ENCODE results near the gene SEMA6B.

SEMA6B gene

DNA sequence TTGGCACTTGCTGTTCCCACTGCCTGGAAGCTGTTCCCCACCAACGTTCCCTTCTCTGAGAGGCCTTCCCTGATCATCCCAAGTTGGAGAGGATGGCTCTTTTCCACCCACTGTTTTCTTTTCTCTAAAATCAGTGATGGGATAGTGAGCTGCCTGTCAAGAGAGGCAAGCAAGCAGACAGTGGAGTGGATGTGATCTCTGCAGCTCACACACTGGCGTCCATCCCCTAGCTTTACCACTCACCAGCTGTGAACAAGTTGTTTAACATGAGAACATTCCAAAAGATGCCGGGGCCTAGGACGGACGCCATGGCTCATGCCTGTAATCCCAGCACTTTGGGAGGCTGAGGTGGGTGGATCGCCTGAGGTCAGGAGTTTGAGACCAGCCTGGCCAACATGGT lies 28.0 kb upstream of the SEMA6B start:
- no peak for DNase-seq (ENCODE audit: low read depth)

DNA sequence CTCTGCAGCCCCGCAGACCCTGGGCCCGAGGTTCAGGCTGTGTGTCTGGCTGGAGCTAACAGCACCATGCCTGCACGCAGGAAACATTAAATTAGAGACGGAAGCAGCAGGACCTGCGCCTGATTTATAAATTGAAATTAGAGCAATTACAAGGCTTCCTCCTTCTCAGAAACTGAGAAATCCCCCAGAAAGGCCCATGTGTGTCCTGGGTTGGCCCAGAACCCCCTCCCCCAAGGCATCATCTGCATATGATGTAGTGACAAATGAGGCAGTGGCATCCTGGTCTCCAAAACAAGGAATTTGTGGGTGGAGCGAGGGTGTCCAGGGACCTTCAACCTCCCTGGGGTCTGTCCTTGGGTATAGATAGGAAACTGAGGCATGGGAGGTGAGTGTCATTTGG lies 27.2 kb upstream of the SEMA6B start:
- DNase-seq (ENCODE audit: low read depth), result no peak

DNA sequence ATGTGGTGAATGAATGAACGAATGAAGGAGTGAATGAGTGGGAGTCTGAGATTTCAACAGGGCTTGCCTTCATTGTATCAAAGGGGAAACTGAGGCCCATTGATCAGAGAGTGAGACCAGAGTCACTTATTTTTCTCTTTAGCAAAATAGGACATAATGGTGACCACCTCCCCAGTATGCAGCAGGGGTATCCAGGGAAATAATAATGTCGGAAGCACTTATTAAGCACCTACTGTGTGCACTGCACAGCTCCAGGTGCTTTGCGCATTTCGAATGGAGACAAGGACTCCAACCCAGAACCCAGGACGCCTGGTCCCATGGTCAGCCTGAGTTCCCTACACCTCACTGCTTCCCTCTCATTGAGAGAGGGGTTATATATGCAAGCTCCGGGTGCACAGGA lies 26.8 kb upstream of the SEMA6B start:
- DNase-seq (ENCODE audit: low read depth), result no peak

DNA sequence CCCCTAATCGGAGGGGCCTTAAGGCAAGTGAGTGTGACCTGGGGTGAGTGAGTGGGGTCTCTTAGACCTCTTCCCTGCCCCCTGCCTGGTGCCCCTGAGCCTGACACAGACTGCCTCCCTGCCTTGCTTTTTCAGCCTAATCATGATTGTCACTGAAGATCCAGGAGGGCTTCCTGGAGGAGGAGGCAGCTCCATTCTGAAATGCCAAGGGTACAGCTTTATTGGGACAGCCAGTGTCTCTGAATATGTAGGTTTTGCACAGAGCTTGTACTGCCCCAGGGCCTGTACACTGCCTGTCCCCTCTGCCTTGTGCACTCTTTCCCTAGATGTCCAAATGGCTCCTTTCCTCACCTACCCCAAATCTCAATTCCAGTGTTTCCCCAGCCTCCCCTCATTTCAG lies 26.1 kb upstream of the SEMA6B start:
- no peak for DNase-seq (ENCODE audit: low read depth)

DNA sequence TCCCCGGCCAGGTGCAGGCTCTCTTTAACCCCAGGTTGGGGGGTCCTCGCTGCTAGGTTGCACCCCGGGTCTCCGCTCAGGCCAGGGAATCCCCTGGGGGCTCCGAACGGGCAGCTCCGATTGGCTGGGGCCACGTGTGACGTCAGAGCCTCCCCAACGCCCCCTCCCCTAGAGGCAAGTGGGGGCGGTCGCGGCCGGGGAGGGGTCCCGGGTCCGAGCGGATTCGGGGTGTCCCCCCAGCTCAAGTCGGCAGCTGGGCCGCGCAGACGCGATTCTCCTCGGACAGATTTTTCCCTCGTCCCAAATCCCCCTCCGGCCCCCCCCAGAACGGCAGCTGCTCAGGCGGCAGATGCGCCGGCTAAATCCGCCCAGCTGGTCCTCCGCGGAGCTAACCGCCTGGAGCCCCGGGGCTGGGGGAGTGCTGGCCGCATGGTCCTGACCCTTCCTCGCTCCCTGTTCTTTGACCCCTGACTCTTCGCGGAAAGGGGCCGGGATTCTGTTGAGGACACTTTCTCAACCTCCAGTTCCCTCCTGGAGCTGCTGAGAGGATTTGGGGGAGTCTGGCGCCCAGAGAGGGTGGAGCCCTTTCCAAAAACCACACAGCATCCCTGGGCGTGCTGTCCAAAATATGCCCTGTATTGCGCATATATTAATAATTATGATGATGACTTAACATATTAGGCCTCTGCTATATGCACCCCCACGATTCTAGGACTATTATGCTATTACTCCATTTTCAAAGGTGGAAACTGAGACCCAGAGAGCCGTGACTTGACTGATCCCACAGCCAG lies 25.4 kb upstream of the SEMA6B start:
- DNase-seq (ENCODE audit: low read depth), result no peak

DNA sequence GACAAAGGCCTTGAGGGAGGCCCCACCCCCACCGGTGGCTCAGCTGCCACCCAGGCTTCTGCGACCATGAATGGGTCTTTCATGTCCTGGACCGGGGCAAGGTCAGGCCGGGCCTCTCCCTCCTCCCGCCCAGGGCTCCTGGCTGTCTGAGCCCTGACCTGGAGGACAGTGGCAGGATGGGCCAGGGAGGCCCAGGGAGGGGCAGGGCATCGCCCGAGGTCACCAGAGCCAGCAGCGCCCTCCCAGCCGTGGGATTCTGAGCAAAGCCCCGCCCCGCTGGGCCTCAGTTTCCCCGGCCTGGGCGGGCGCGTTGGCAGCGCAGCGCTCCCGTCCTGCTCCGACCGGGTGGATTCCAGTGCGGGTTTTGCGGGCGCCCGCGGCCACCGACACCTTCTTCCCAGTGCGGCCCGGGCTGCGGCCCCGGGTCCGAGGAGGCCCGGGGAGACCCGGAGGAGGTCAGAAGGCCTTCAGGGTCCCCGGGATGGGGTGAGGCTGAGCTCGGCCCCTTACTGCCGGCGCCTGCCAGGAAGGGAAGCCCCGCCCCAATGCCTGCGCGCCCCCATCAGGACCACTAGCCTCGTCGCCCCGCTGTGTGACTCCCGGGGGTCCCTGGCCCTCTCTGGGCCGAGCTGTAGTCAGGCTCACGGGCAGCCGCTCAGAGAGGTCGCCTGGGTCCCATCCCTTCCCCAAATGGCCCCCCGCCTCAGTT lies 24.6 kb upstream of the SEMA6B start:
- DNase-seq (ENCODE audit: low read depth), result no peak

DNA sequence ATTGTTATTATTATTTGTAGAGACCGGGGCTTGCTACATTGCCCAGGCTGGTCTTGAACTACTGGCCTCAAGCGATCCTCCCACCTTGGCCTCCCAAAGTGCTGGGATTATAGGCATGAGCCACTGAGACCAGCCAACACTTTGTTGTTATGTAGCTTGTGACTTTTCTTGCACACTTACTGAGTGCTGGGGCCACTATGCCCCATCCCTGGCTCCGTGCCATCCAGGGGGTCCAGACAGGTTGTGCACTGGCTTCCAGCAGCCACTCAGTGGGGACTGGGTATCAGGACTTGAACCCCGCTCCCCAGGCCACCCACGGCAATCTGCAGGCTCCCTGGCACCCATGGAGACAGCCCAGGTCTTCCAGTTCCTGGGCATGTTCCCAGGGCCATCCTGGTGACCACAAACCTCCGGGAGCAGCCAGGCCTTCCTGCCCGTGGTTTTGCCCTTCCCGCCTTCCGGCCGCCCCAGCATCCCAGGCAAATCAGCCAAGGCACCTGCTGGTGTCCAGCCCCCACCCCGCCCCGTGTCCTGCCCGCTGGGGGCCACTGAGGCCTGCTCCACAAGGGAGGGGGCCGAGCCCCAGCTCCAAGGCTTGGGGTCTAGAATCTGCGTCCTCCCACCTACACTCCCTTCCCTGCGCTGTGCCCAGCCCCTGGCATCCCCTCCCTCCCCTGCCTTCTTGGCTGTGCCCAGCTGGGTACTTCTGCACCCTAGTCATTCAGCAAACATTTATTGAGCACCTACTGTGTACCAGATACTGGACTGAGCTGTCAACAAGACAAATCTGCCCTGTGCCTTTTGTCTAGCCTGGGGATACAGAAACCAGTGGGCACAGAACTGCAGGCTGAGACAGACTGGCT lies 23.7 kb upstream of the SEMA6B start:
- no peak for DNase-seq (ENCODE audit: low read depth)

DNA sequence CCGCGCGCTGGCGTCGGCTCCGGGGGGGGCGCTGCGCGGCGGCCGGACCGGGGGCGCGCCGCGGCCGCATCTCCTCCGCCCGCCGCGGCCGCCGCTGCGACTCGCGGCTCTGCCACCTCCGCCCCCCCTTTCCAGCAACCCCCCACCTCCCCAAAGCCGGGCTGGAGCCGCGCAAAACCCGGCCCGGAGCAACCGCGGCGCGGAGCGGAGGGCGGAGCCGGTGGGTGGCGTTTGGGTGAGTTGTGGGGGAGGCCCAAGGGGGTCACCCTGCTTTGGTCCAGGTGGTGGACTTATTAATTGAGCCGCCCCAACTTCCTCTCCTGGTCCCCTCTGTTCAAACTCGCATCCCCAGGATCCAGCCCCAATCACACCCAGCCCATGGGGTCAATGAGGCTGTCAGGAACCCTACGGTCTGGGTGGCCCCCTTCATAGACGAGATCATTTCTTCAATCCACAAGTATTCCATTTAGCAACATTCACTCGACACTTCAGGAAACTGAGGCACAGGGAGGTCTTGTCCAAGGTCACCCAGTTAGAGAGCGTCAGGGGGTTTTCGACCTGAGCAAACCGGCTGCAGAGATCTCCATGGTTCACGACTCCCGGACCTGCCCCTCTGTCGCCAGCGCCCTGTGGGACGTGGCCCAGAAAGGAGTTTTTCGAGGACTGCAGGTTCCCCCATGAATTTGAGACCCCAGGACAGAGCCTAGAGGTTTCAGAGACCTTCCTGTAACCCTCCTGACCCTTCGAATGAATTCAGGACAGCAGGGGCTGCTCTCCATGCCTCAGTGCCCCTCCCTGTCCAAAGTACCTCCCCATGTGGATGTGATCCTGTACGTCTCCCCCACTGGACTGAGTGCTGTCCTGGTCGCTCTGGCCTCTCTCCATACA lies 22.4 kb upstream of the SEMA6B start:
- DNase-seq (ENCODE audit: low read depth), result no peak

DNA sequence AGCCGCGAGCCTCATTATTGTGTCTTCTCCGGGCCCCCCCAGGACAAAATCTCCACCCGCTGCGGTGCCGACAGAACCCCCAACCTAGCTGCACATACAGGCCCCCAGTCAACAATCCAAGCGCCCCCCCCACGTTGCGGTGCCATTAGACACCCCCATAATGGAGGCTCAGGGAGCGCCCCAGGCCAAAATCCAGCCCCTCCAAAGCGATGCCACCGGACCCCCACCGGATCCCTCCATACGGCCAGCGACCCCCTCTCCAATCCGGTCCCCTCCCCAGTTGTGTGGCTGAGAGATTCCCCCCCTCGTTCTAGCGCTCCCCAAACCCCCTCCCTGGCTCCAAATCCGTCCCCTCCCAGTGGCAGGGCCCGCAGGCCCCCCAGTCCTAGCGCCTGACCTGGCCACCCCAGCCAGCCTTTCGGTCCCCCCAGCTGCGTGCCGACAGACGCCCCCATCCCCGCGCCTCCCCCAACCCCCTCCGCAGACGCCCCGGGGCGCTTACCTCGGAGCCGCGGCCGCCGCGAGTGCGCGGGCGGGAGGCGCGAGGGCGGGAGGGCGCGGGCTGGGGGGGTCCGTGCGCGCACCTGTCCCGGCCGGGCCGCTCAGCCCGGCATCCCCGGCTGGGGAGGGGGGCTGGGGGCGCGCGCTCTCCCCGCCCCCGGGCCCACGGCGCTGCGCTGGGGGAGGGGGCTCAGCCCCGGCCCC lies 21.6 kb upstream of the SEMA6B start:
- DNase-seq (ENCODE audit: low read depth), result no peak

DNA sequence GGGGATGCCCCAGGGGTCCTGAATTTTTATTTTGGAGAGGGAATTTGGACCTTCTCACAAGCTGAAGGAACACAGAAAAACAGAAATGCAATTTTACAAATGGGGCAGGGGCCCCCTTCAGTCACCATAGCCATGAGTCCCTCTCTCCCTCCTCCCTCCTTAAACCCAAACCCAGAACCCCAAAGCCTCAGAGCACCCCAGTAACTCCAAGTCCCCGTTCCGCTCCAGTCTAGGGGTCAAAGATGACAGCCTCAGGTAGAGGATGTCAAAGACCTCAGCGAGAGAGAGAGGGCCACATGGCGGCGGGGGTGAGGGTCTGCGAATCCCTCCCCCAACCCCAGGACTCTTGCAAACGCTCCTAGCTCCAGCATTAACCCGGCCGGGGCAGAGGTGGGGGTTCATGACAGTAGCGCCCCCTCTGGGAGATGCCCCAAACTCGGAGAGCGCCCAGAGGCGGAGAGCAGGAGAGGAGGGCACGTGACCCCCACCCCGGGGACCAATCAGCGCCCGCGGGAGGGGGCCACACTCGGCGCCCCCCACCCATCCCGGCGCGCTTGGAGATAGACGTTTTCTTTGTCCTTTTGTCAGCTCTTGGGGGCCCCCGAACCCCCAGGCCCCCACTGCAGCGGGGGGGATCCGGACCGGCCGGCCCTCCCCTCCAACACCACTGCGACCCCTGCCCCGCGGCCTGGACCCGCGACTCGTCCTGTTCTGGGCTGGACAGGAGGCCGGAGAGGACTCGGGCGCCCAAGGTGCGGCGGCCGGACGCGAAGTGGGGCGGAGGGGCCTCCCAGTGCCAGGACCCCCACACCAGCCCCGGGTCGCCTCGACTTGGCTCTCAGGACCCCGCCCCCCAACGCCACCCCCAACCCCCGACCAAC lies 20.8 kb upstream of the SEMA6B start:
- DNase-seq (ENCODE audit: low read depth), result no peak

DNA sequence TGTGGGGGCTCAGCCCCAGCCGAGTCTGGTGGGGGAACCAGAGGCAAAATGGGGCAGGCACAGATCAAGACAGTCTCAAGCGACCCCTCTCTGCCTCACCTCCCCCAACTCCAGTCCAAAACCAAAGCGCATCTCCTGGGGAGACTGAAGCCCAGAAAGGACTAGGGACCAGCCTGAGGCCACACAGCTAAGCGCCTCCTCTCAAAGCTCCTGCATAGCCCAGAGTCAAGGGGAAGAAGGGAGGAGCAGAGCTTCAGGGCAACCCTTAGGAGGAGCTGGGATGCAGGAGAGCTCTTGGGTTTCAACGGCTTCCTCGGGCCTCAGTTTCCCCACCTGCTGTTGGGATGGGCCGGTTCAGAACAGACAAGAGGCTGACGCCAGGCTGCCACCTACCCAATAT lies 19.9 kb upstream of the SEMA6B start:
- DNase-seq (ENCODE audit: low read depth), result no peak

DNA sequence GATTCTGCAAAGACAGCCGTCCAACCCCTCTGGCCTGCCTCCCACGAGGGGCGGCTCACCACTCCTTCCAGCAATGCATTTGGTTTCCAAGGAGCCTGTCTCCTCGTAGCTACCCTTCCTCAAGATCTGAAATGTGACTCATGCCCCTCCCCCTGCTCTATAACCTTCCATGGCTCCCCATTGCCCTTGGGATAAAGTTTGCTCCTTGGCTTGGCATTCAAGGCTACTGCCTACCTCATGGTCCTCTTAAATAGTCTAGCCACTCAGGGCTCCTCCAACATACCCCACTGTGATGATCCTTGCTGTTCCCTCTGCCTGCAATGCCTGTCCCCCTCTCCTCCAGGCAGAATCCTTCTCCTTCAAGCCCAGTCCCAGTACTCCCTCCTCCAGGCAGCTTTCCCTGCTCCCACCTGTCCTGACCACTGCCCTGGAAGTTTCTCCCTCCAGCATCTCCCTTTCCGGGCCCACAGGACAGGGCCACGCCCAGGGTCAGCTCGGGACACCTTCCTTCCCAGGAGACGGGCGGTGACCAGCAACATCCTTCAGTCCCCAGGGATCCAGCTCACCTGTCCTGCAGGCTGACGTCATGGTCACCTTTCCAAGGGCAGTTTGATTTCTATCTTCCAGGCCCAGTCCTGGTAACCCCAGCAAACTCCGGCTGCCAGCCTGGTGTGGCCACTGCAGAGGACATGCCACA lies 19.2 kb upstream of the SEMA6B start:
- no peak for DNase-seq (ENCODE audit: low read depth)

DNA sequence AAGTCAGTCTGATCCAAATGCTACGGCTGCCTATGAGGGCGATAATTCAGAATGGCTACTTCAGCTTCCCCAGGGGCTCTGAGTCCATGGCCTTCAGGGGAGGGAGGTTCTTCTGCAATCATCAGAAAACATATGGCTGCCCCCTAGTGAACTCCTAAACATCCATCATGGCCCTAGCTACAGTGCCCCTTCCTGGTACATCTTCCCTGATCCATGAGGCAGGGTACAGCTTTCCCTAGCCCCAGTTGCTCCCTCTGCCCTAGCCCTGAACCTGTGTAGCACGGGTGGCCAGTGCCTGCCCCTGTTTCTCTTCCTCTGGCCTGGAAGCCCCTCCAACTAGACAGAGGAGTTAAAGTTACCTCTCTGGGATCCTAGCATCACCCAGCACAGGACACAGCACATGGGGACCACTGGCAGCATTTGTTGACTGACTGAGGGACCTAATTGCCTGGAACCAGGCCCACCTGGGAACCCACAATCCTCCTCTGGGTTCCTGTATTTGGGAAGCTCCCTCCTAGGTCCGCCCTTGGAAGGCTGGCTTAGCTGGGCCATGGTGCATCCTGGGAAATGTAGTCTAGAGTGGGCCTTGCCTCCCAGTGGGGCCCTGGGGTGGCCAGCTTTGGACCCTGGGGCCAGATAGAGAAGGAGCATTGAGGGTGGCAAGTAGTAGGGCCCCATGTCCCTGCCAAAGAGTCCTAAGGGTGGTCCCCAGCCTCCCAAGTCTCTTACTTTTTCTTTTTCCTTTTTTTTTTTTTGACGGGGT lies 17.7 kb upstream of the SEMA6B start:
- DNase-seq (ENCODE audit: low read depth), result no peak

DNA sequence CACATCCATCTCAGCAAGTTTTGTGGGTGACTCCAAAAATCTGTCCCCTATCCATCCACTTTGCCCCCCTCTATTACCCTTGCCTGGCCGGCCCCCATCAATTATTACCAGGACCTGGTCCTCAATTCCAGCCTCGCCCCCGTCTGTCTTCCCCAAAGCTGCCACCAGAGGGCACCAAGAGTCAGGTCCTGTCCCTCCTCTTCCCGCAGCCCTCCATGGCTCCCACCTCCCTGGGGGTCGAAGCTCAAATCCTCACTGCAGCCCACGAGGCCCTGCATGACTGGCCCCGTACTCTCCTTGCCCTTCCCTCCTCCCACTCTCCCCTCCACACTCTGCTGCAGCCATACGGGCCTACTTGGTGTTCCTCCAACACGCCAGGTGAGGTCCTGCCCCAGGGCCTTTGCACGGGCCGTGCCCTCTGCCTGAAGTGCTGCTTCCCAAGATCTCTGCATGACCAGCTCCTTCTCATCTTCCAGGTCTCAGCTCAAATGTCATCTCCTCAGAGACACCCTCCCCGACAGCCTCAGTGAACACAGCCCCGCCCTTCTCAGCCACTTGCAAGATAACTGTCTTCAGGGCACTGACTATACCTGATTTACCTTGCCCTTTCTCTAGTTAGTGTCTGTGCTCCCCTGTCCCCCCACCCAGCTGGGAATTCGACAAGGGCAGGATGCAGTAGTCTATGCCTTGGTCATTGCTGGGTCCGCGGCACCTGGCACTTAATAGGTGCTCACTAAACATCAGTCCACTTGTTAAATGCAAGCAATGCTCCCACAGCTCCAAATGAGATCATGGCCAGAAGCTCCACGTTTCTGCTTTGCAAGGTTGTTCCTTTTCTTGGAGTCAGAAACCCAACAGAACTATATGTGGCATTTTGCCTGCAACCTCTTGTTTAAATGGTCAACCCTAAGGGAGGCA lies 16.8 kb upstream of the SEMA6B start:
- peak; percentile 34 for DNase-seq (ENCODE audit: low read depth)

DNA sequence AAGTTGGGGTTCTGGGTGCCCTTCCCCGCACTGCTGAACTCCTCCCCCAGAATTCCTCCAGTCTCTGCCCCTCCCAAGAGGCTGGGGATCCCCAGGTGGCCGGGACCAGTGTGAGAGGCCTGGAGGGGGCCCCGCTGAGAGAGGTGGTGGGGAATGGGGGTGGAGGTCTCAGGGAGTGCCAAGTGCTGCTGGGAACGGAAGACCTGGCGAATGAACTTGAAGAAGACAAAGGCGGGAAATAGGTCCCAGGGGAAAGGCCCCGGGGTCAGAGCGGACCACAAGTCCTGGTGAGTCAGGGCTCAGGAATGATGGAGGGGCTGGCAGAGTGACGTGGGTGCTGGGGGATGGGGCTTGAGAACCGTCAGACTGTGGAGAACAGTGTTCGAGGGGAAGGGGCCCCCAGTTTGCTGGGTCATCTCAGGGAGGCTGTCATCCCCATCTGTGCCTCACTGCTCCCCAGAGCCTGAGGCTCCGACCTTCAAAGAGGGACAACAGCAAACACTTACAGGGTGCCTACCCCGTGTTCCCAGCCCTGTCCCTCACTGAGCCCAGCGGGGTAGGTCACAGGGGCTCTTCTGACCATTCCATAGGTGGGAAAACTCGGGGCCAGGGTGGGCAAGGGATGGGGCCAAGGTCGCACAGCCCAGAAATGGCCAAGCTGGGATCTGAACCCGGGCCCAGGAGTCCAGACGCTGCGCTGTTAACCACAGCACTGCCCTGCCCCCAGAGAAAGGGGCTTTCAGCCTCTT lies 16.0 kb upstream of the SEMA6B start:
- no peak for DNase-seq (ENCODE audit: low read depth)

DNA sequence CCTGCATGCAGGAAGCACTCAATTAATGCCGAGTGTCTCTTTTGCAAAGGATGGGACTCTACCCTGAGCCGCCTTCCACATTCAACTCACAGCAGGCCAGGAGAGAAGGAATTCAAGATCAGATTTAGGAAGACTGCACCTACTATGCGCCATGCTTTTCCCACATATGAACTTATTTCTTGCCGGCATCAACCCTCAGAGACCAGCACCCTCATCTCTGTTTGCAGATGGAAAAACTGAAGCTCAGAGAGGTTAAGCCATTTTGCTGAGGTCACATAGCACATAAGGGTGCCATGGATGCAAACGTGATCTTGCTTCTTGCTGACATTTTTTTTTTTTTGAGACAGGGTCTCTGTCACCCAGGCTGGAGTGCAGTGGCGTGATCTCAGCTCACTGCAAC lies 14.2 kb upstream of the SEMA6B start:
- no peak for DNase-seq (ENCODE audit: low read depth)

All from stimulated activated CD8-positive, alpha-beta memory T cell treated with anti-CD3 and anti-CD28 coated beads, Interleukin-12 subunit alpha, Interleukin-12 subunit beta, amount 100 ng/mL, for 4 hours (primary cell).